HG03095 (cell line): ENCODE results near the gene ASAH2.

Experiments used
- ATAC-seq: cut with Tn5 transposase; IDR thresholded peaks from one replicate; pipeline ENCODE4 v1.9.1; 2021; ENCODE audit warnings: moderate library complexity; ENCODE audit not compliant: unreplicated experiment

The ASAH2 gene

GRCh38 chr10:50210876-50211275 lies 40.4 kb downstream of the ASAH2 start:
- no peak for ATAC-seq
